OCI-LY3 (cell line): ENCODE data around the gene KIFC1.
"Not testable (repeated sequence)": the region's sequence is repeated elsewhere in the genome, so short reads cannot be mapped to it uniquely, and the experiment has no call there.

Source experiments
- EZH2phosphoT487 ChIP-seq: fragments of 200-600 bp; shearing (Covaris generic); IDR thresholded peaks from 2 replicates; pipeline ENCODE4 v1.6.1; 2018; ENCODE audit warnings: antibody characterized with exemption, mixed run types, low read depth
- TF ChIP-seq, protein P1 (sequence below): fragments of 200-600, 300-600 bp; sonication (generic); IDR thresholded peaks from 2 replicates; pipeline ENCODE4 v1.5.1; 2014; ENCODE audit warnings: antibody characterized with exemption, low read length, low read depth

- TF ChIP-seq, protein P1, sequence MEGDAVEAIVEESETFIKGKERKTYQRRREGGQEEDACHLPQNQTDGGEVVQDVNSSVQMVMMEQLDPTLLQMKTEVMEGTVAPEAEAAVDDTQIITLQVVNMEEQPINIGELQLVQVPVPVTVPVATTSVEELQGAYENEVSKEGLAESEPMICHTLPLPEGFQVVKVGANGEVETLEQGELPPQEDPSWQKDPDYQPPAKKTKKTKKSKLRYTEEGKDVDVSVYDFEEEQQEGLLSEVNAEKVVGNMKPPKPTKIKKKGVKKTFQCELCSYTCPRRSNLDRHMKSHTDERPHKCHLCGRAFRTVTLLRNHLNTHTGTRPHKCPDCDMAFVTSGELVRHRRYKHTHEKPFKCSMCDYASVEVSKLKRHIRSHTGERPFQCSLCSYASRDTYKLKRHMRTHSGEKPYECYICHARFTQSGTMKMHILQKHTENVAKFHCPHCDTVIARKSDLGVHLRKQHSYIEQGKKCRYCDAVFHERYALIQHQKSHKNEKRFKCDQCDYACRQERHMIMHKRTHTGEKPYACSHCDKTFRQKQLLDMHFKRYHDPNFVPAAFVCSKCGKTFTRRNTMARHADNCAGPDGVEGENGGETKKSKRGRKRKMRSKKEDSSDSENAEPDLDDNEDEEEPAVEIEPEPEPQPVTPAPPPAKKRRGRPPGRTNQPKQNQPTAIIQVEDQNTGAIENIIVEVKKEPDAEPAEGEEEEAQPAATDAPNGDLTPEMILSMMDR, result not testable (repeated sequence)
- TF ChIP-seq EZH2phosphoT487, result not testable (repeated sequence)
Observed at GRCh38 chr6:33364475-33365205, 27.0 kb upstream of the KIFC1 start.
